Uterus (tissue), 2 donors: ENCODE measurements around the gene MICB.
"Not testable (repeated sequence)": the region's sequence is repeated elsewhere in the genome, so short reads cannot be mapped to it uniquely, and the experiment has no call there.

Source experiments
- POLR2A ChIP-seq, 2 donors: fragments of 450-650 bp; IDR thresholded peaks; one replicate each; pipeline ENCODE4 v1.6.1; 2016; ENCODE audit warnings: antibody characterized with exemption in 2 of 2, mild to moderate bottlenecking in 1 of 2, moderate library complexity in 1 of 2
- TF ChIP-seq, protein P1 (sequence below), 4 experiments: fragments of 200-600 bp in 2 of 4; fragments of 450-650 bp in 2 of 4; sonication (generic) in 2 of 4; IDR thresholded peaks; one replicate each; pipeline ENCODE4 v1.5.1; 2016 to 2019; ENCODE audit warnings: antibody characterized with exemption in 4 of 4, mild to moderate bottlenecking in 2 of 4, moderate library complexity in 1 of 4

DNA sequence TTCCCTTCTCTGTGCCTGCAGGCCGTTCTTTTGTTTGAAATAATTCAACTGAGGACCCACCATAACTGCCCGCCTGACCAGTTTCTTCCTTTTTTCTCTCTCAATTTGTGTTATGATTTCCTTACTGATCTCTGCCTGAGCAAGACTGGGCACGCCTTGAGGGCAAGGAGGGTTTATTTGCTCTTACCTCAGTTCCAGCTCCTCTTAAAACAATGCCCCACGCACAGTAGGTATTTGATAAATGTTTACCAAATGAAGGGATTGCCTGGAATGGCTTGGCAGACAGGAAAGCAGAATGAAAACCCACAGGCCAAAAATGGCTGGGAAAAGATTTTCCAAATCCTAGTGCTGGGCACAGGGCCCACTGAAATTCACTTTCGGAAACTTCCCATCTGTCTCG, 10.3 kb upstream of the MICB start:
- not testable (repeated sequence) for TF ChIP-seq POLR2A (IDR thresholded peaks at IDR 0.05)
- TF ChIP-seq, protein P1, sequence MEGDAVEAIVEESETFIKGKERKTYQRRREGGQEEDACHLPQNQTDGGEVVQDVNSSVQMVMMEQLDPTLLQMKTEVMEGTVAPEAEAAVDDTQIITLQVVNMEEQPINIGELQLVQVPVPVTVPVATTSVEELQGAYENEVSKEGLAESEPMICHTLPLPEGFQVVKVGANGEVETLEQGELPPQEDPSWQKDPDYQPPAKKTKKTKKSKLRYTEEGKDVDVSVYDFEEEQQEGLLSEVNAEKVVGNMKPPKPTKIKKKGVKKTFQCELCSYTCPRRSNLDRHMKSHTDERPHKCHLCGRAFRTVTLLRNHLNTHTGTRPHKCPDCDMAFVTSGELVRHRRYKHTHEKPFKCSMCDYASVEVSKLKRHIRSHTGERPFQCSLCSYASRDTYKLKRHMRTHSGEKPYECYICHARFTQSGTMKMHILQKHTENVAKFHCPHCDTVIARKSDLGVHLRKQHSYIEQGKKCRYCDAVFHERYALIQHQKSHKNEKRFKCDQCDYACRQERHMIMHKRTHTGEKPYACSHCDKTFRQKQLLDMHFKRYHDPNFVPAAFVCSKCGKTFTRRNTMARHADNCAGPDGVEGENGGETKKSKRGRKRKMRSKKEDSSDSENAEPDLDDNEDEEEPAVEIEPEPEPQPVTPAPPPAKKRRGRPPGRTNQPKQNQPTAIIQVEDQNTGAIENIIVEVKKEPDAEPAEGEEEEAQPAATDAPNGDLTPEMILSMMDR (IDR thresholded peaks at IDR 0.05) = not testable (repeated sequence)
